ENCODE measurements around the gene SLC49A4. TPM values are rescaled to one million over a fixed set of nuclear protein-coding genes. Genes with fewer than 3 reads are reported as not detected.
A peak's percentile ranks its signal among the peaks of the same experiment; 100 is the strongest.

Gene SLC49A4
- total RNA-seq, 1 experiment from 2014 or later, result 29.6 TPM

- ChIA-PET CTCF (no interaction called here), POLR2A (ENCODE audit: unreplicated experiment) (no interaction called here)
- BruUV-seq (replicated peaks), result no TSS peak
These were observed 20.3 kb upstream of the SLC49A4 start for GRCh38 chr3:122774564-122774963.

GRCh38 chr3:122776675-122777468, 18.0 kb upstream of the SLC49A4 start:
- no peaks in the 10 kb centered on the region for H3K27me3 ChIP-seq (ENCODE audit: low read length)
- H3K9me3 ChIP-seq (ENCODE audit: low read length), result no peaks in the 10 kb centered on the region
- H3K36me3 ChIP-seq (ENCODE audit: low read depth, low read length), result no peaks in the 10 kb centered on the region
- H3K79me2 ChIP-seq (ENCODE audit: low read length), result no peaks in the 10 kb centered on the region
- peaks cover 14% of the 10 kb centered on the region for H3K4me1 ChIP-seq (ENCODE audit: insufficient read depth, low read length)
- no peak overlapping the region for H3K4me3 ChIP-seq (ENCODE audit: low read length)
- no peak for TF ChIP-seq EZH2phosphoT487 (IDR thresholded peaks at IDR 0.05; ENCODE audit: borderline replicate concordance, low read length)
- DNase-seq (peak; percentile 56), ATAC-seq (peak; percentile 85)
- H3K9ac ChIP-seq (ENCODE audit: low read length), result no peak overlapping the region
- ChIA-PET CTCF (interaction anchor here (0.6 to 1.8 kb wide), 2 partner anchors 18 to 22 kb away, joined by 3 to 6 read pairs; no protein-coding TSS in a partner anchor), POLR2A (ENCODE audit: unreplicated experiment) (no interaction called here)
- peaks cover 4% of the 10 kb centered on the region for H3F3A ChIP-seq (ENCODE audit: low read length, unreplicated experiment)
- H2AFZ ChIP-seq (ENCODE audit: low read length), result no peak overlapping the region
- BruUV-seq (replicated peaks), result no TSS peak
- peak overlapping the region; percentile 15; the same call in 1 of the 2 replicates for H3K4me2 ChIP-seq (ENCODE audit: low read length)
- no peaks in the 10 kb centered on the region for H3K9me2 ChIP-seq (replicated peaks; ENCODE audit: low read length)
- H4K20me1 ChIP-seq (ENCODE audit: low read length), result no peaks in the 10 kb centered on the region
- intact Hi-C loops (cut with micrococcal nuclease), result no loop called here
- H3K27ac ChIP-seq (ENCODE audit: low read length), result no peak overlapping the region

More at GRCh38 chr3:122774564-122774963, 20.3 kb upstream of the SLC49A4 start:
- no peaks in the 10 kb centered on the region for H3K9me2 ChIP-seq (replicated peaks; ENCODE audit: low read length)
- ATAC-seq (no peak), DNase-seq (no peak)
- no peak for TF ChIP-seq EZH2phosphoT487 (IDR thresholded peaks at IDR 0.05; ENCODE audit: borderline replicate concordance, low read length)
- no peak for TF ChIP-seq EZH2 (IDR thresholded peaks at IDR 0.05; ENCODE audit: low read length, unreplicated experiment)
- no peak for TF ChIP-seq CTCF (conservative IDR thresholded peaks at IDR 0.05; ENCODE audit: low read depth, low read length)
- H3F3A ChIP-seq (ENCODE audit: low read length, unreplicated experiment), result peaks cover 4% of the 10 kb centered on the region
- H3K4me1 ChIP-seq (ENCODE audit: insufficient read depth, low read length), result peaks cover 14% of the 10 kb centered on the region
- H3K9ac ChIP-seq (ENCODE audit: low read length), result no peak overlapping the region
- no peak overlapping the region for H3K4me2 ChIP-seq (ENCODE audit: low read length)
- H3K27me3 ChIP-seq (ENCODE audit: low read length), result no peaks in the 10 kb centered on the region
- no peak overlapping the region for H3K27ac ChIP-seq (ENCODE audit: low read length)
- intact Hi-C loops (cut with micrococcal nuclease), result no loop called here
- H4K20me1 ChIP-seq (ENCODE audit: low read length), result no peaks in the 10 kb centered on the region
- H2AFZ ChIP-seq (ENCODE audit: low read length), result no peak overlapping the region
- no peaks in the 10 kb centered on the region for H3K9me3 ChIP-seq (ENCODE audit: low read length)
- no peaks in the 10 kb centered on the region for H3K79me2 ChIP-seq (ENCODE audit: low read length)
- no peaks in the 10 kb centered on the region for H3K36me3 ChIP-seq (ENCODE audit: low read depth, low read length)
- H3K4me3 ChIP-seq (ENCODE audit: low read length), result no peak overlapping the region

GRCh38 chr3:122777563-122777962, 17.3 kb upstream of the SLC49A4 start:
- H3K9me3 ChIP-seq (ENCODE audit: low read length), result no peaks in the 10 kb centered on the region
- TF ChIP-seq EZH2phosphoT487 (IDR thresholded peaks at IDR 0.05; ENCODE audit: borderline replicate concordance, low read length) (no peak), EZH2 (IDR thresholded peaks at IDR 0.05; ENCODE audit: low read length, unreplicated experiment) (no peak), CTCF (conservative IDR thresholded peaks at IDR 0.05; ENCODE audit: low read depth, low read length) (no peak)
- no peak overlapping the region for H3K9ac ChIP-seq (ENCODE audit: low read length)
- BruUV-seq (replicated peaks), result no TSS peak
- H3K27me3 ChIP-seq (ENCODE audit: low read length), result no peaks in the 10 kb centered on the region
- H3K4me1 ChIP-seq (ENCODE audit: insufficient read depth, low read length), result peaks cover 14% of the 10 kb centered on the region
- no peaks in the 10 kb centered on the region for H4K20me1 ChIP-seq (ENCODE audit: low read length)
- H3K9me2 ChIP-seq (replicated peaks; ENCODE audit: low read length), result no peaks in the 10 kb centered on the region
- no peaks in the 10 kb centered on the region for H3K36me3 ChIP-seq (ENCODE audit: low read depth, low read length)
- POLR2A ChIA-PET (ENCODE audit: unreplicated experiment), result no interaction called here
- H2AFZ ChIP-seq (ENCODE audit: low read length), result no peak overlapping the region
- no peak for DNase-seq
- no peak; the same call in 1 of the 2 replicates for ATAC-seq
- intact Hi-C loops (cut with micrococcal nuclease), result no loop called here
- no peaks in the 10 kb centered on the region for H3K79me2 ChIP-seq (ENCODE audit: low read length)
- H3K4me3 ChIP-seq (ENCODE audit: low read length), result no peak overlapping the region
- no peak overlapping the region for H3K27ac ChIP-seq (ENCODE audit: low read length)
- CTCF ChIA-PET, result interaction anchor here (0.6 to 1.8 kb wide), 2 partner anchors 23 to 116 kb away, joined by 3 to 6 read pairs; no protein-coding TSS in a partner anchor
- no peak overlapping the region for H3K4me2 ChIP-seq (ENCODE audit: low read length)
- peaks cover 4% of the 10 kb centered on the region for H3F3A ChIP-seq (ENCODE audit: low read length, unreplicated experiment)
